Spleen (tissue), 11 donors: ENCODE measurements around the gene STUM. TPM values are rescaled to one million over a fixed set of nuclear protein-coding genes. Genes with fewer than 3 reads are reported as not detected.

Experiments used
- DNase-seq: peaks from one replicate; pipeline ENCODE4 v3.0.0-alpha.2; 2020
- H3K27ac ChIP-seq, 8 donors: fragments of 200-600 bp; sonication (generic) in 7 of 8; 1 replicate in 4 of 8; 2 replicates in 4 of 8; pipeline versions ENCODE4 v1.5.0 to v1.8.0; 2016 to 2021; ENCODE audit warnings: inconsistent platforms in 4 of 8, mild to moderate bottlenecking in 4 of 8, moderate library complexity in 1 of 8
- H3K27me3 ChIP-seq, 7 donors: fragments of 200-600 bp; sonication (generic) in 6 of 7; replicated peaks in 1 of 7; 1 replicate in 4 of 7; 2 replicates in 3 of 7; pipeline versions ENCODE4 v1.5.0 to v1.8.0; 2016 to 2021; ENCODE audit warnings: inconsistent platforms in 3 of 7, mild to moderate bottlenecking in 1 of 7
- H3K36me3 ChIP-seq, 6 donors: fragments of 200-600 bp; sonication (generic) in 5 of 6; 1 replicate in 4 of 6; 2 replicates in 2 of 6; pipeline versions ENCODE4 v1.5.0 to v1.8.0; 2016 to 2021; ENCODE audit warnings: inconsistent platforms in 2 of 6
- H3K4me1 ChIP-seq, 6 donors: fragments of 200-600 bp; sonication (generic) in 5 of 6; 1 replicate in 3 of 6; 2 replicates in 3 of 6; pipeline versions ENCODE4 v1.5.0 to v1.8.0; 2016 to 2021; ENCODE audit warnings: inconsistent platforms in 3 of 6
- H3K4me3 ChIP-seq, 8 donors: fragments of 200-600 bp; sonication (generic) in 7 of 8; 1 replicate in 4 of 8; 2 replicates in 4 of 8; pipeline versions ENCODE4 v1.5.0 to v1.8.0; 2016 to 2021; ENCODE audit warnings: inconsistent platforms in 4 of 8, mild to moderate bottlenecking in 4 of 8, moderate library complexity in 2 of 8
- H3K9me3 ChIP-seq, 8 donors: fragments of 200-600 bp; sonication (generic) in 7 of 8; 1 replicate in 4 of 8; 2 replicates in 4 of 8; pipeline versions ENCODE4 v1.5.0 to v1.8.0; 2016 to 2021; ENCODE audit warnings: inconsistent platforms in 4 of 8
- POLR2A ChIP-seq, 3 donors: fragments of 450-650 bp; IDR thresholded peaks; one replicate each; pipeline ENCODE4 v1.5.1; 2017; ENCODE audit warnings: antibody characterized with exemption in 3 of 3, mild to moderate bottlenecking in 1 of 3
- POLR2AphosphoS5 ChIP-seq, 3 donors: sonication (generic); formaldehyde crosslinking; IDR thresholded peaks; one replicate each; pipeline ENCODE4 v1.5.1; 2017; ENCODE audit warnings: antibody characterized with exemption in 3 of 3
- WGBS, 5 donors: extraction: QIAGEN DNeasy Blood & Tissue Kit in 3 of 5; methylation state at CpG; one replicate each; pipeline versions ENCODE4 v1.1.5 to v1.1.7; 2013 to 2018; 5-methylcytosine and 5-hydroxymethylcytosine counted together
- intact Hi-C: fragments of 100-400 bp; cut with DNase I; formaldehyde crosslinking; loops from one replicate; pipeline ENCODE4 v1.15.0; 2023; ENCODE audit warnings: low total_unique reads
- polyA plus RNA-seq, 3 donors: library from polyadenylated mRNA; stranded (reverse); fragments of 200-250 nt; gene quantifications; one replicate each; pipeline ENCODE4 v1.2.1, GENCODE V29; 2013
- total RNA-seq, 7 donors: library from RNA; depleted of rRNA in 3 of 7; stranded (reverse); fragments of >200 nt in 3 of 7; fragmentation: NEBNext Ultra II Directional in 4 of 7; extraction: Animal tissue kit (Norgen Biotek cat#: 25700) in 4 of 7; gene quantifications; one replicate each; pipeline versions ENCODE4 v1.1.0 to v1.2.1, GENCODE V29; 2016 to 2021
- TF ChIP-seq, protein P1 (sequence below), 11 experiments: fragments of 200-600 bp in 7 of 11; fragments of 450-650 bp in 4 of 11; sonication (generic) in 4 of 11; IDR thresholded peaks in 8 of 11; conservative IDR thresholded peaks in 3 of 11; 1 replicate in 7 of 11; 2 replicates in 4 of 11; pipeline versions ENCODE4 v1.4.0 to v1.8.0; 2016 to 2021; ENCODE audit warnings: antibody characterized with exemption in 11 of 11, inconsistent platforms in 4 of 11, mild to moderate bottlenecking in 1 of 11
- donor health status: healthy with polysubstance abuse.
- donor health status: DM: no; HTN: no; CAD: no; lungs with moderate emphysema.
- donor health status: DM: no; HTN: no; CAD: no.
- donor health status: Bipolar disorder and iron deficiency.
- donor health status: healthy.
- donor health status: DM: no; HTN: no; CAD: no.
- donor health status: DM: yes; HTN: yes; CAD: no.

The STUM gene
- total and polyA plus RNA-seq, 10 donors = 0.11 to 2.8 (median 0.49) TPM

DNA sequence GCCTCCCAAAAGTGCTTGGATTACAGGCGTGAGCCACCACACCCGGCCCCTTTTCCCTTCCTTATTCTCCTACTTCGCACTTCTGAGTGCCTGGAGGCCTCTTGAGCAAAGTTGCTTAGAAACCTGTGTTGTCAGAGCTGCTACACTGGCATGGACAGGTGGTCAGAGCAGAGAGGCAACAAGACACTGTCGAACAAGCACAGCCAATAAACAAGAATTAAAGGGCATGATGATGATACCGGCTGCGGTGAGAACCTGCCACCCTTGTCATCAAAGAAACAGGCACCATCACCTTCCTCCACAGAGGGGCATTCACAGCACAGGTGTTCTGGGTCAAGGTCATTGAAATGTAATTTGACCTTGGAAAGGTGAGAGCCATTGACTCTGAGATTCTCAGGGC lies 23.3 kb downstream of the STUM start:
- Histone ChIP-seq H3K4me3 (no peak overlapping the region), H3K27ac (no peak overlapping the region), H3K4me1 (no peaks in the 10 kb centered on the region), H3K27me3 (no peaks in the 10 kb centered on the region), H3K9me3 (no peaks in the 10 kb centered on the region), H3K36me3 (no peaks in the 10 kb centered on the region)
- TF ChIP-seq POLR2A (IDR thresholded peaks at IDR 0.05) (no peak), POLR2AphosphoS5 (IDR thresholded peaks at IDR 0.05) (no peak)
- TF ChIP-seq, protein P1, sequence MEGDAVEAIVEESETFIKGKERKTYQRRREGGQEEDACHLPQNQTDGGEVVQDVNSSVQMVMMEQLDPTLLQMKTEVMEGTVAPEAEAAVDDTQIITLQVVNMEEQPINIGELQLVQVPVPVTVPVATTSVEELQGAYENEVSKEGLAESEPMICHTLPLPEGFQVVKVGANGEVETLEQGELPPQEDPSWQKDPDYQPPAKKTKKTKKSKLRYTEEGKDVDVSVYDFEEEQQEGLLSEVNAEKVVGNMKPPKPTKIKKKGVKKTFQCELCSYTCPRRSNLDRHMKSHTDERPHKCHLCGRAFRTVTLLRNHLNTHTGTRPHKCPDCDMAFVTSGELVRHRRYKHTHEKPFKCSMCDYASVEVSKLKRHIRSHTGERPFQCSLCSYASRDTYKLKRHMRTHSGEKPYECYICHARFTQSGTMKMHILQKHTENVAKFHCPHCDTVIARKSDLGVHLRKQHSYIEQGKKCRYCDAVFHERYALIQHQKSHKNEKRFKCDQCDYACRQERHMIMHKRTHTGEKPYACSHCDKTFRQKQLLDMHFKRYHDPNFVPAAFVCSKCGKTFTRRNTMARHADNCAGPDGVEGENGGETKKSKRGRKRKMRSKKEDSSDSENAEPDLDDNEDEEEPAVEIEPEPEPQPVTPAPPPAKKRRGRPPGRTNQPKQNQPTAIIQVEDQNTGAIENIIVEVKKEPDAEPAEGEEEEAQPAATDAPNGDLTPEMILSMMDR (IDR thresholded peaks at IDR 0.05 in 8 of 11, conservative IDR thresholded peaks at IDR 0.05 in 3 of 11) = no peak
- WGBS, 5 donors = 76 to 87% (median 79%) methylated on average over 6 of the region's 6 CpGs
- intact Hi-C loops = no loop called here
- peak; percentile 34 for DNase-seq

DNA sequence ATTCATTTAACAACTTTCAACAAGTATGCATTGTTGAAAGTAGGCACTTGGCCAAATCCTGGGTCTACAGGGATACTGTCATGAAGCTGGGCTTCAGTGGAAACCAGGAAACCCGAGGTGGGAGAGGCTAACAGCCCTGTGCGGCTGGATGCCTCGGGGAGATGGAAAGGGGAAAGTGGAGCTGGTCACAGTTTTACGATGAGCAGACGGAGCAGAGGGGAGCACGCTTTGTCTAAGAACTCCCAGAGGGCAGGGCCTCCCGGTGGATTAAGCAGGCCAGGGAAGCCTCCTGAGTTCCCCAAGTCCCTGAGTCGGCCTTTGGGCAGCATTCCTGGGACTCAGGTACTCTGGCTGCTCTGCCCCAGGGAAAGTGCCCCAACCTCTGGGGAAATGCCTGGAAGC lies 23.8 kb downstream of the STUM start:
- intact Hi-C loops = no loop called here
- TF ChIP-seq POLR2A (IDR thresholded peaks at IDR 0.05) (no peak), POLR2AphosphoS5 (IDR thresholded peaks at IDR 0.05) (no peak)
- TF ChIP-seq, protein P1 (IDR thresholded peaks at IDR 0.05 in 8 of 11, conservative IDR thresholded peaks at IDR 0.05 in 3 of 11) = no peak
- peak; percentile 62 for DNase-seq
- no peaks in the 10 kb centered on the region for H3K27me3 ChIP-seq
- no peak overlapping the region for H3K4me3 ChIP-seq
- H3K27ac ChIP-seq = no peak overlapping the region
- 84 to 93% (median 88%) methylated on average over 7 to 8 of the region's 8 CpGs for WGBS, 5 donors
- no peaks in the 10 kb centered on the region for H3K4me1 ChIP-seq
- H3K36me3 ChIP-seq = no peaks in the 10 kb centered on the region
- no peaks in the 10 kb centered on the region for H3K9me3 ChIP-seq

DNA sequence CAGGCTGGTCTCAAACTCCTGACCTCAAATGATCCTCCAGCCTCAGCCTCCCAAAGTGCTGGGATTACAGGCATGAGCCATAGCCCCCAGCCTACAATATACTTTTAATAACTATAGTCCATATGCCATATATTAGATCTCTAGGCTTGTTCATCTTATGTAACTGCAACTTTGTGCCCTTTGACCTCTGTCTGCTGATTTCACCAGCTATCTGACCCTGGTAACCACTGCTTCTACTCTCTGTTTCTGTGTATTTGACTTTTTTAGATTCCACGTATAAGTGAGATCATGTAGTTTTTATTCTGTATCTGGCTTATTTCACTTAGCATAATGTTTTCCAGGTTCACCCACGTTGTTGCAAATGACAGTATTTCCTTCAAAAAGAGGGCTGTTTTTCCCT lies 25.5 kb downstream of the STUM start:
- intact Hi-C loops = no loop called here
- DNase-seq = no peak
- Histone ChIP-seq H3K36me3 (no peaks in the 10 kb centered on the region), H3K4me3 (no peak overlapping the region), H3K4me1 (no peaks in the 10 kb centered on the region), H3K27ac (no peak overlapping the region), H3K9me3 (no peaks in the 10 kb centered on the region), H3K27me3 (no peaks in the 10 kb centered on the region)
- TF ChIP-seq POLR2AphosphoS5 (IDR thresholded peaks at IDR 0.05) (no peak), POLR2A (IDR thresholded peaks at IDR 0.05) (no peak)
- TF ChIP-seq, protein P1 (IDR thresholded peaks at IDR 0.05 in 8 of 11, conservative IDR thresholded peaks at IDR 0.05 in 3 of 11) = no peak
- WGBS, 5 donors = 63 to 88% (median 75%) methylated on average over 2 of the region's 2 CpGs

DNA sequence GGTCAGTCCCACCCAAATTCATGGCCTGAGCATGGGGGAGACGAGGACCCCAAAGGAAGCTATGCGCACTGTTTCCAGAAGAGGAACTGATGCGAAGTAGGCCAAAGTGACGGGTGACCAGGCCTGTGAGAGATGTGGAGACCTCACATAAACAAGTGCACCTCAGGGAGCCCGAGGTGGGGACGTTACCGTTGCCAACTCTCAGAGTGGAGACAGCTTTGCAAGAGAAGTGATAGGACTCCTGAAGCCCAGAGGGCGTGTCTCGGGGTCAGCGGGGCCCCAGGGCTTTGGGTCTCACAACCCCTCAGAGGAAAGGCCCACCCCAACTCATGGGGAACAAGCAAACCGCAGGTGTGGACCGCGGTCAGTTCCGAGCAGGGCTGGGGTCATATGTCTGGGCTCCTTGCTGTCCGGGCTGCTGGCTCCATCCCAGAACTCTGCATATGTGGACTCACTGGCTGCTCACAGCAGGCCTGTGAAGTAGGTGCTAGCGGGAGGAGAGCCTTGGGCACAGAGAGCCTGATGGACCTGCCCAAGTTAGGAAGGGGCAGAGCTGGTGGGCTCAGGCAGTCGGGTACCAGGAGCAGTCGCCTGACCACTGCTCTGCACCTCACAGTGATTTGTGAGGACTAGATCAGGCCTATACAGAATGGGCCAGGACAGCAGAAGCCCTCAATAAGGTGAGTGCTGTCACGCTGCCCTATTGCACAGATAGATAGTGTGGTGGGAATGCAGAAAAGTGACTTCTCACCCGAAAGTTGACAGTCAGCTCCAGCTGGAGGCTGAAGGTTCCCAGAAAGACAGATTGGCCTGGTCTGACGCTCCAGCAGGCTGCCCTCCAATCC lies 26.2 kb downstream of the STUM start:
- peak; percentile 55 for DNase-seq
- Histone ChIP-seq H3K36me3 (no peaks in the 10 kb centered on the region), H3K4me1 (no peaks in the 10 kb centered on the region), H3K27ac (no peak overlapping the region), H3K9me3 (no peaks in the 10 kb centered on the region), H3K4me3 (no peak overlapping the region), H3K27me3 (no peaks in the 10 kb centered on the region)
- TF ChIP-seq POLR2A (IDR thresholded peaks at IDR 0.05) = no peak
- TF ChIP-seq POLR2AphosphoS5 (IDR thresholded peaks at IDR 0.05) = no peak
- TF ChIP-seq, protein P1 (IDR thresholded peaks at IDR 0.05 in 8 of 11, conservative IDR thresholded peaks at IDR 0.05 in 3 of 11) = no peak
- 86 to 96% (median 91%) methylated on average over 16 to 21 of the region's 21 CpGs for WGBS, 5 donors
- intact Hi-C loops = no loop called here
